HG02763 (cell line): ENCODE results near the gene FCHSD2.
"Not testable (repeated sequence)": the region's sequence is repeated elsewhere in the genome, so short reads cannot be mapped to it uniquely, and the experiment has no call there.

Source experiments
- ATAC-seq: cut with Tn5 transposase; IDR thresholded peaks from one replicate; pipeline ENCODE4 v1.9.1; 2021; ENCODE audit warnings: mild to moderate bottlenecking, moderate library complexity; ENCODE audit not compliant: unreplicated experiment

Gene FCHSD2

GRCh38 chr11:72850832-72851231 lies 291.3 kb downstream of the FCHSD2 start:
- ATAC-seq: no peak

- ATAC-seq: no peak
Observed at GRCh38 chr11:72848846-72849466, 293.2 kb downstream of the FCHSD2 start.

GRCh38 chr11:72844356-72844755 lies 297.8 kb downstream of the FCHSD2 start:
- no peak for ATAC-seq

- ATAC-seq: no peak
Observed at GRCh38 chr11:72842653-72843330, 299.3 kb downstream of the FCHSD2 start.

- ATAC-seq: no peak
Observed at GRCh38 chr11:72842126-72842525, 300.0 kb downstream of the FCHSD2 start.

GRCh38 chr11:72841397-72841796 lies 300.7 kb downstream of the FCHSD2 start:
- ATAC-seq: no peak

GRCh38 chr11:72840780-72841179 lies 301.3 kb downstream of the FCHSD2 start:
- ATAC-seq: no peak

- no peak for ATAC-seq
Observed at GRCh38 chr11:72838691-72839305, 303.3 kb downstream of the FCHSD2 start.

GRCh38 chr11:72836111-72836510 lies 306.0 kb downstream of the FCHSD2 start:
- no peak for ATAC-seq

- ATAC-seq: no peak
Observed at GRCh38 chr11:72834905-72835304, 307.2 kb downstream of the FCHSD2 start.

- no peak for ATAC-seq
Observed at GRCh38 chr11:72833811-72834493, 308.2 kb downstream of the FCHSD2 start.

GRCh38 chr11:72833083-72833733 lies 308.9 kb downstream of the FCHSD2 start:
- ATAC-seq: no peak

- ATAC-seq: no peak
Observed at GRCh38 chr11:72832301-72833082, 309.6 kb downstream of the FCHSD2 start.

- no peak for ATAC-seq
Observed at GRCh38 chr11:72831521-72832300, 310.4 kb downstream of the FCHSD2 start.

- ATAC-seq: no peak
Observed at GRCh38 chr11:72829884-72830533, 312.1 kb downstream of the FCHSD2 start.

GRCh38 chr11:72829178-72829577 lies 312.9 kb downstream of the FCHSD2 start:
- ATAC-seq: no peak

- ATAC-seq: no peak
Observed at GRCh38 chr11:72828692-72829101, 313.4 kb downstream of the FCHSD2 start.

GRCh38 chr11:72828081-72828567 lies 314.0 kb downstream of the FCHSD2 start:
- ATAC-seq: no peak

GRCh38 chr11:72827656-72828055 lies 314.5 kb downstream of the FCHSD2 start:
- ATAC-seq: not testable (repeated sequence)
